ENCODE data around the gene PLA2G3.

PLA2G3 gene

GRCh38 chr22:31134688-31135087, 5.6 kb downstream of the PLA2G3 start:
- no peak for DNase-seq (ENCODE audit: low read depth)
- TF ChIP-seq, protein P1, sequence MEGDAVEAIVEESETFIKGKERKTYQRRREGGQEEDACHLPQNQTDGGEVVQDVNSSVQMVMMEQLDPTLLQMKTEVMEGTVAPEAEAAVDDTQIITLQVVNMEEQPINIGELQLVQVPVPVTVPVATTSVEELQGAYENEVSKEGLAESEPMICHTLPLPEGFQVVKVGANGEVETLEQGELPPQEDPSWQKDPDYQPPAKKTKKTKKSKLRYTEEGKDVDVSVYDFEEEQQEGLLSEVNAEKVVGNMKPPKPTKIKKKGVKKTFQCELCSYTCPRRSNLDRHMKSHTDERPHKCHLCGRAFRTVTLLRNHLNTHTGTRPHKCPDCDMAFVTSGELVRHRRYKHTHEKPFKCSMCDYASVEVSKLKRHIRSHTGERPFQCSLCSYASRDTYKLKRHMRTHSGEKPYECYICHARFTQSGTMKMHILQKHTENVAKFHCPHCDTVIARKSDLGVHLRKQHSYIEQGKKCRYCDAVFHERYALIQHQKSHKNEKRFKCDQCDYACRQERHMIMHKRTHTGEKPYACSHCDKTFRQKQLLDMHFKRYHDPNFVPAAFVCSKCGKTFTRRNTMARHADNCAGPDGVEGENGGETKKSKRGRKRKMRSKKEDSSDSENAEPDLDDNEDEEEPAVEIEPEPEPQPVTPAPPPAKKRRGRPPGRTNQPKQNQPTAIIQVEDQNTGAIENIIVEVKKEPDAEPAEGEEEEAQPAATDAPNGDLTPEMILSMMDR (IDR thresholded peaks at IDR 0.05; ENCODE audit: control insufficient read depth, extremely low read depth, insufficient read depth) = no peak
- H3K4me3 ChIP-seq (ENCODE audit: low read depth, low read length) = no peak overlapping the region

DNA sequence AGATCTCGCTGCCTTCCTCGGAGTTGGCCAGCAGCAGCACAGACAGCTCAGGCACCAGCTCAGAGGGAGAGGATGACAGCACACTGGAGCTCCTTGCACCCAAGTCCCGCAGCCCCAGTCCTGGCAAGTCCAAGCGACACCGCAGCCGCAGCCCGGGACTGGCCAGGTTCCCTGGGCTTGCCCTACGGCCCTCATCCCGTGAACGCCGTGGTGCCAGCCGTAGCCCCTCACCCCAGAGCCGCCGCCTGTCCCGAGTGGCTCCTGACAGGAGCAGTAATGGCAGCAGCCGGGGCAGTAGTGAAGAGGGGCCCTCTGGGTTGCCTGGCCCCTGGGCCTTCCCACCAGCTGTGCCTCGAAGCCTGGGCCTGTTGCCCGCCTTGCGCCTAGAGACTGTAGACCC, 6.4 kb downstream of the PLA2G3 start:
- TF ChIP-seq, protein P1 (IDR thresholded peaks at IDR 0.05; ENCODE audit: control insufficient read depth, extremely low read depth, insufficient read depth) = no peak
- DNase-seq (ENCODE audit: low read depth) = no peak
- H3K4me3 ChIP-seq (ENCODE audit: low read depth, low read length) = no peak overlapping the region

DNA sequence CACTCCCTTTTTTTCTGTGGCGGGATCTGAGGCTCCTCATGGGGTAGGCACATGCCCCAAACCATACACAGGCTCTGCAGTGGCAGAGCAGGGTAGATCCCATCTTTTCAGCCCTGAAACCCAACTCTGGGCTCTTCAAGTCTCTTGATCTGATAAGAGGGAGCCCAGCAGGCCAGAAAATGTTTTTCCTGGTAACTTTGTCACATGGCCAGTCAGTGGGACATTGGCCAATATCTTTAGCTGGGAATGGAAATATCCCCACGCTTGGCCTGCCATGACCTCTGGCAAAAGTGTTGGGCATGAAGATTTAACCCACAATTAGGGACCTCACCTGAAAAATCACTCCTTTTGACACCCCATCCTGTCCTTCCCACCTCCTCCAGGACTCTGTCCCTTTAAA, 9.4 kb downstream of the PLA2G3 start:
- peak; percentile 75 for DNase-seq (ENCODE audit: low read depth)
- TF ChIP-seq, protein P1 (IDR thresholded peaks at IDR 0.05; ENCODE audit: control insufficient read depth, extremely low read depth, insufficient read depth) = no peak
- no peak overlapping the region for H3K4me3 ChIP-seq (ENCODE audit: low read depth, low read length)

DNA sequence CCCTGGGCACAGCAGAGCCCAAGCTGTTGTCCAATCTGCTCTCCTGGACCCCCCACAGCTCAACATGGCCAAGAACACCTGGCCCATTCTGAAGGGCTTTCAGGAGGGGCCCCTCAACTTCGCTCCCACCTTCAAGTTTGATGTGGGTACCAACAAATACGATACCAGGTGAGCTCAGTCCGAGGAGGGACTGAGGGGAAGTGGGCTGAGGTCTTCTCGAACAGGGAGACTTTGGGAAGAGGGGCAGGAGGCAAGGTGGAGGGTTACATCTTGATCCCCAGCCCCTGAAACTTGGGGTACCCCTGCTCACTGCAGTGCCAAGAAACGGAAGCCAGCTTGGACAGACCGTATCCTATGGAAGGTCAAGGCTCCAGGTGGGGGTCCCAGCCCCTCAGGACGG, 12.2 kb downstream of the PLA2G3 start:
- TF ChIP-seq, protein P1 (IDR thresholded peaks at IDR 0.05; ENCODE audit: control insufficient read depth, extremely low read depth, insufficient read depth) = no peak
- DNase-seq (ENCODE audit: low read depth) = no peak
- no peak overlapping the region for H3K4me3 ChIP-seq (ENCODE audit: low read depth, low read length)

DNA sequence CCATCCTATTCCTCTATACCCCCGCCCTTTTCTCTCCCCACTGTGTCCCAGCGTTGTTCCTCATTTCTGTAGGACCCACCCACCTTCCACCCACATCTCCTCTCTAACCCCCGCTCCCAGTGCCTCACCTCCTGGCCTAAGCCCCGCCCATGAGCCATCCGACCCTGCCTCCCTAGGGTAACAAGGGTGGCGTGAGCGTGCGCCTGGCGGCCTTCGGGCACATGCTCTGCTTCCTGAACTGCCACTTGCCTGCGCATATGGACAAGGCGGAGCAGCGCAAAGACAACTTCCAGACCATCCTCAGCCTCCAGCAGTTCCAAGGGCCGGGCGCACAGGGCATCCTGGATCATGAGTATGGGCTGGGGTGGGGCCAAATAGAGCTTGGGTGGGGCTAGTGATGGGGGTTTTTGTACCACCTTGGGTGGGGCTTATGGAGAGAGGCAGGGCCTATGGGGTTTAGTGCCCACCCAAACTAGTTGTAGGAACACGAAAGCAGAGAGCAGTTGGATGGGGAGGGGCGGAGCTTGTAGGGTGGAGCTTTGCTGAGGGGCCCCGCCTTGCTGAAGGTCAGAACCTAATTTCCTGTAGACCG, 13.0 kb downstream of the PLA2G3 start:
- TF ChIP-seq, protein P1 (IDR thresholded peaks at IDR 0.05; ENCODE audit: control insufficient read depth, extremely low read depth, insufficient read depth) = no peak
- no peak overlapping the region for H3K4me3 ChIP-seq (ENCODE audit: low read depth, low read length)
- no peak for DNase-seq (ENCODE audit: low read depth)

DNA sequence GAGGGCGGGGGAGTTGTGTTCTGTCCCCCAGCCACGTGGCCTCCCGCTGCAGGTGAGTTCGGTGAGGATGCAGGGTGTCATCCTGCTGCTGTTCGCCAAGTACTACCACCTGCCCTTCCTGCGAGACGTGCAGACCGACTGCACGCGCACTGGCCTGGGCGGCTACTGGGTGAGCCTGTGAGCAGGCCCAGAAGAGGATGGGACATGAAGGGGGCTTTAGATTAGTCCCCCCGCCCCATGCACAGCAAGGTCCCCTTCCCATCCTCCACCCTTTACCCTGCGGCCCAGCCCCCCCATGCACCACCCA, 13.5 kb downstream of the PLA2G3 start:
- no peak for DNase-seq (ENCODE audit: low read depth)
- H3K4me3 ChIP-seq (ENCODE audit: low read depth, low read length) = no peak overlapping the region
- TF ChIP-seq, protein P1 (IDR thresholded peaks at IDR 0.05; ENCODE audit: control insufficient read depth, extremely low read depth, insufficient read depth) = no peak

DNA sequence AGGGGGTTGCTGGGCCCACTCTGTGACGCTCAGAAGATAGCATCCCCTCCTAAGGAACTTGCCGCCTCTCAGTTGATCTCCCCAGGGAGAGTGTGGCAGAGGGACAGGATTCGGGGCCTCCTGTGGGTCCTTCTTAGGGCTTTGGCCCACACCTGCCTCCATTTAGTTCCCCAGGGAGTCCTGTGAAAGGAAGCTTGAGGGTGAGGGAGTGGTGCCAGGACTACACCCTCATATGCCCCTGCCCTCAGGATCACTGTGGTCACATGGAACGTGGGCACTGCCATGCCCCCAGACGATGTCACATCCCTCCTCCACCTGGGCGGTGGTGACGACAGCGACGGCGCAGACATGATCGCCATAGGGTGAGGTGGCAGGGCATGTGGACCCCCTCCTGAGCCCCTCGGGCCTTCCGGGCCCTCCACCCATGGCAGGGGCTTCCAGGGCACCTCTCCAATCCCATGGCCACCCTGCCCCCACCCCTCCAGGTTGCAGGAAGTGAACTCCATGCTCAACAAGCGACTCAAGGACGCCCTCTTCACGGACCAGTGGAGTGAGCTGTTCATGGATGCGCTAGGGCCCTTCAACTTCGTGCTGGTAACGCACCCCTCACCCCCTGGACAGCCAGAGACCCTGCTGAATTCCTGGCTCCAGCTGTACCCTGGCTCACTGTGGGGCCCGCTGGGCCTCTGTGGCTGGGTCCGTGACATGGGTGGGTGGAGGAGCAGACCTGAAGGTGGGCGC, 14.0 kb downstream of the PLA2G3 start:
- DNase-seq (ENCODE audit: low read depth) = no peak
- no peak overlapping the region for H3K4me3 ChIP-seq (ENCODE audit: low read depth, low read length)
- TF ChIP-seq, protein P1 (IDR thresholded peaks at IDR 0.05; ENCODE audit: control insufficient read depth, extremely low read depth, insufficient read depth) = no peak
